ENCODE results near the gene UNC93B1. TPM values are rescaled to one million over a fixed set of nuclear protein-coding genes. Genes with fewer than 3 reads are reported as not detected.
A peak's percentile ranks its signal among the peaks of the same experiment; 100 is the strongest.

UNC93B1 gene
- total RNA-seq, 5 donors from 2014 or later (not counting 1 experiment from before 2014, with no cell fraction given), result 16.7 to 38.6 (median 27.8) TPM

GRCh38 chr11:68040101-68040956 is 36.4 kb upstream of the UNC93B1 start:
- Mint-ChIP-seq H3K27ac (peak overlapping the region; percentile 91 to 94), H3K9me3 (no peaks in the 10 kb centered on the region), H3K4me3 (peak overlapping the region; percentile 84 to 93 (median 89)), H3K4me1 (peaks cover 21 to 38% (median 21%) of the 10 kb centered on the region in 3 donors), H3K36me3 (no peaks in the 10 kb centered on the region), H3K27me3 (no peaks in the 10 kb centered on the region)
- Histone ChIP-seq H3K27ac (ENCODE audit: low read length) (peak overlapping the region; percentile 79), H3K4me3 (ENCODE audit: control insufficient read depth in 1 of 2, extremely low read depth in 1 of 2, low read length in 1 of 2) (peak overlapping the region; percentile 60 to 93), H3K27me3 (replicated peaks in 1 of 2; ENCODE audit: control insufficient read depth in 2 of 2, extremely low read depth in 1 of 2, insufficient read depth in 2 of 2, low read length in 1 of 2) (no peaks in the 10 kb centered on the region), H3K9me3 (no peaks in the 10 kb centered on the region), H3K36me3 (ENCODE audit: control insufficient read depth in 2 of 2, extremely low read depth in 1 of 2, insufficient read depth in 1 of 2, low read length in 1 of 2) (peaks cover 4 to 34% of the 10 kb centered on the region in 2 donors), H3K4me1 (ENCODE audit: control insufficient read depth in 1 of 2, extremely low read depth in 1 of 2, insufficient read depth in 2 of 2, low read length in 2 of 2) (peaks cover 4 to 73% of the 10 kb centered on the region in 2 experiments)
- POLR2A ChIA-PET, result no interaction called here
- WGBS (ENCODE audit: insufficient coverage), result 0% methylated on average over 13 of the region's 22 CpGs
- CTCF ChIA-PET, result interaction anchor here in 1 of 2 donors (0.7 kb wide), 1 partner anchor 813 kb away, joined by 3 read pairs; no protein-coding TSS in a partner anchor
- ATAC-seq (replicated peaks in 1 of 4) (peak; percentile 46 to 65 (median 48)), DNase-seq (peak in 32 of 35 experiments; percentile 18 to 65 (median 42))

DNA sequence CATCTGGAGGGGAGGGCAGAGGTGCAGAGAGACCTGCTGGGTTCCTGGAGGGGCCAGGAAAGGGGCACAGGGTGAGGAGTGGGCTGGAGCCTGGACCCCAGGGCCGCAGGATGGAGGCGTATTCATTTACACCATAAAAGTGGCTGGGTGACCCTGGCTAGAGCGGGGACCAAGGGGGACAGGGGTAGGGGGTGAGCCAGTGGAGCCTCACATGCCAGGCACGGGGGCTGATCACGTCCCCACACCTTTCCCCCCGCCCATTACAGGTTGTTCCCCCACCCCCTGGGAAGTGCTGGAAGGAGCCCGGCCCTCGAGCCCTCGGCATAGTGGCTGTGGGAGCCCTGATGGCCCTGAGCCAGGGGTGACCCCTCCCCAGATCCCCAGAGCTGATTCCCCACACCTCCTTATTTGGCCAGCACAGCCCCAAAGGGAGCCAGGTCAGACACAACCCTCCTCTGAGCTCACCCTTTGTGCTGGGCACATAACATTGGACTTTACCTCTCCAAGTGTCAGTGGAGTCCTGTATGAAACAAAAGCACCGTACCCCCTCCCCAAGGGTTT is 35.7 kb upstream of the UNC93B1 start:
- Mint-ChIP-seq H3K9me3 (no peaks in the 10 kb centered on the region), H3K27me3 (no peaks in the 10 kb centered on the region), H3K27ac (peak overlapping the region; percentile 91 to 94), H3K4me1 (peaks cover 21 to 40% (median 21%) of the 10 kb centered on the region in 3 donors), H3K4me3 (peak overlapping the region; percentile 84 to 93 (median 89)), H3K36me3 (no peaks in the 10 kb centered on the region)
- H3K4me3 ChIP-seq (ENCODE audit: control insufficient read depth in 1 of 2, extremely low read depth in 1 of 2, low read length in 1 of 2), result peak overlapping the region; percentile 80 to 93
- ChIA-PET POLR2A (no interaction called here), CTCF (interaction anchor here in 1 of 2 donors (0.7 kb wide), 1 partner anchor 812 kb away, joined by 3 read pairs; no protein-coding TSS in a partner anchor)
- peaks cover 4 to 73% of the 10 kb centered on the region in 2 experiments for H3K4me1 ChIP-seq (ENCODE audit: control insufficient read depth in 1 of 2, extremely low read depth in 1 of 2, insufficient read depth in 2 of 2, low read length in 2 of 2)
- peaks cover 4 to 29% of the 10 kb centered on the region in 2 donors for H3K36me3 ChIP-seq (ENCODE audit: control insufficient read depth in 2 of 2, extremely low read depth in 1 of 2, insufficient read depth in 1 of 2, low read length in 1 of 2)
- WGBS (ENCODE audit: insufficient coverage), result 7% methylated on average over 3 of the region's 10 CpGs
- no peaks in the 10 kb centered on the region for H3K9me3 ChIP-seq
- peak overlapping the region; percentile 81 for H3K27ac ChIP-seq (ENCODE audit: low read length)
- DNase-seq (peak in 1 of 35 experiments; percentile 26), ATAC-seq (replicated peaks in 1 of 4) (peak in 3 of 4 experiments; percentile 2 to 11 (median 4))
- no peaks in the 10 kb centered on the region for H3K27me3 ChIP-seq (replicated peaks in 1 of 2; ENCODE audit: control insufficient read depth in 2 of 2, extremely low read depth in 1 of 2, insufficient read depth in 2 of 2, low read length in 1 of 2)

GRCh38 chr11:68038718-68039525 is 35.0 kb upstream of the UNC93B1 start, which contains the start of gene TCIRG1:
Gene TCIRG1, plus strand, starts transcription at chr11:68039025. Its CDS starts 2,247 bp downstream, at chr11:68041272.
- Histone ChIP-seq H3K27me3 (replicated peaks in 1 of 2; ENCODE audit: control insufficient read depth in 2 of 2, extremely low read depth in 1 of 2, insufficient read depth in 2 of 2, low read length in 1 of 2) (no peaks in the 10 kb centered on the region), H3K4me3 (ENCODE audit: control insufficient read depth in 1 of 2, extremely low read depth in 1 of 2, low read length in 1 of 2) (peak within 1 kb of the TSS; percentile 80 to 93), H3K4me1 (ENCODE audit: control insufficient read depth in 1 of 2, extremely low read depth in 1 of 2, insufficient read depth in 2 of 2, low read length in 2 of 2) (peaks cover 4 to 73% of the 10 kb centered on the region in 2 experiments), H3K9me3 (no peaks in the 10 kb centered on the region), H3K27ac (ENCODE audit: low read length) (peak within 1 kb of the TSS; percentile 81), H3K36me3 (ENCODE audit: control insufficient read depth in 2 of 2, extremely low read depth in 1 of 2, insufficient read depth in 1 of 2, low read length in 1 of 2) (peaks cover 4 to 27% of the 10 kb centered on the region in 2 donors)
- 11% methylated on average over 41 of the region's 51 CpGs for WGBS (ENCODE audit: insufficient coverage)
- POLR2A ChIA-PET, result no interaction called here
- H3K4me1 Mint-ChIP-seq, result peaks cover 21 to 40% (median 21%) of the 10 kb centered on the region in 3 donors
- H3K36me3 Mint-ChIP-seq, result peaks cover under 1% of the 10 kb centered on the region
- ATAC-seq (replicated peaks in 1 of 4), result peak; percentile 62 to 70 (median 64)
- peak in 25 of 35 experiments; percentile 13 to 69 (median 34) for DNase-seq
- H3K27me3 Mint-ChIP-seq, result no peaks in the 10 kb centered on the region
- H3K4me3 Mint-ChIP-seq, result peak within 1 kb of the TSS; percentile 84 to 93 (median 89)
- H3K27ac Mint-ChIP-seq, result peak within 1 kb of the TSS; percentile 91 to 94
- no peaks in the 10 kb centered on the region for H3K9me3 Mint-ChIP-seq
- CTCF ChIA-PET, result no interaction called here

GRCh38 chr11:68038226-68038717 is 34.4 kb upstream of the UNC93B1 start:
- no peaks in the 10 kb centered on the region for H3K9me3 ChIP-seq
- CTCF ChIA-PET, result no interaction called here
- peaks cover under 1 to 28% of the 10 kb centered on the region in 2 donors for H3K36me3 ChIP-seq (ENCODE audit: control insufficient read depth in 2 of 2, extremely low read depth in 1 of 2, insufficient read depth in 1 of 2, low read length in 1 of 2)
- peaks cover 4 to 75% of the 10 kb centered on the region in 2 experiments for H3K4me1 ChIP-seq (ENCODE audit: control insufficient read depth in 1 of 2, extremely low read depth in 1 of 2, insufficient read depth in 2 of 2, low read length in 2 of 2)
- H3K27ac ChIP-seq (ENCODE audit: low read length), result peak overlapping the region; percentile 81
- Mint-ChIP-seq H3K9me3 (no peaks in the 10 kb centered on the region), H3K27ac (peak overlapping the region; percentile 36 to 83), H3K4me3 (peak overlapping the region; percentile 31 to 93 (median 84)), H3K27me3 (no peaks in the 10 kb centered on the region), H3K4me1 (peaks cover 21 to 42% (median 21%) of the 10 kb centered on the region in 3 donors), H3K36me3 (peaks cover 3% of the 10 kb centered on the region)
- WGBS (ENCODE audit: insufficient coverage), result 85% methylated on average over 10 of the region's 13 CpGs
- DNase-seq (no peak), ATAC-seq (replicated peaks in 1 of 4) (no peak)
- peak overlapping the region; percentile 80 to 93 for H3K4me3 ChIP-seq (ENCODE audit: control insufficient read depth in 1 of 2, extremely low read depth in 1 of 2, low read length in 1 of 2)
- no peaks in the 10 kb centered on the region for H3K27me3 ChIP-seq (replicated peaks in 1 of 2; ENCODE audit: control insufficient read depth in 2 of 2, extremely low read depth in 1 of 2, insufficient read depth in 2 of 2, low read length in 1 of 2)
- POLR2A ChIA-PET, result no interaction called here

DNA sequence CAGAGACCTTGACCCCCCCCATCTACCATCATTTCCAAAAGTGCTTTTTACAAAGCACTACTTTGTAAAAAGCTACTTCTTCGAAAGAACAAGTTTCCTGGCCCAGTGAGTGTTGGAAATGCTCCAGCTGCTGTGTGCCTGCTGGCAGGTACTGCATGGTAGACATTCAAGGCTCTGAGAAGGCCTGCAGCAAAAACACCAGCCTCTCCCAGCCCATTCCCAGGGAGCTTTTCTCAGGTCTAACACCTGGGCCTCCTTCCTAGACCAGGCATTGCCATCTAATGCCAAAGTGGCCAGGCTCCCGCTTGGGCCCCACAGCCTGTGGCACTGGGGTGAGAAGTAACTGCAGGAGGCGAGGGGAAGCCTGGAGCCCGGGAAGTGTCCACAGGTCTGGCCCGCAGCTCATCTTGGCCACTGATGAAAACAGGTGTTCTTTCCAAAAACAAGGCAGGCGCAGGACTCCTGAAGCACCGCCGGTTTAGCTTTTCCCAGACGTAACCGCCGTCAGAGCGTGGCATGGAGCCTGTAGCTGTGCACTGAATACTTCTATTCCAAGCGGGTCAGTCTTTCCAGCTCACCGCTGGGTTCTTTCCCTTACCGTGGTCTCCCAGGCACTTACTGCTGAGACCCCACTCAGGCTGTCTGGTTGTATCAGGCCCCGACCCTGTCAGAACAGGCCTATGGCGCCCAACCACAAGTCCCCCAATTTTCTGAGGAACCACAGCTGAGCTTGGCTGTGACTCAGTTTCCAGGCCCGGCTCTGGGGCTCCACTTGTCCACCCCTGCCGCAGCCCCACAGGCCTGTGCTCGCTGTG is 33.7 kb upstream of the UNC93B1 start:
- ATAC-seq (replicated peaks in 1 of 4) (no peak), DNase-seq (no peak)
- H3K27me3 ChIP-seq (replicated peaks in 1 of 2; ENCODE audit: control insufficient read depth in 2 of 2, extremely low read depth in 1 of 2, insufficient read depth in 2 of 2, low read length in 1 of 2), result no peaks in the 10 kb centered on the region
- H3K36me3 Mint-ChIP-seq, result peaks cover 3% of the 10 kb centered on the region
- H3K27ac Mint-ChIP-seq, result peak overlapping the region; percentile 74 to 93
- H3K36me3 ChIP-seq (ENCODE audit: control insufficient read depth in 2 of 2, extremely low read depth in 1 of 2, insufficient read depth in 1 of 2, low read length in 1 of 2), result peaks cover under 1 to 29% of the 10 kb centered on the region in 2 donors
- H3K4me1 ChIP-seq (ENCODE audit: control insufficient read depth in 1 of 2, extremely low read depth in 1 of 2, insufficient read depth in 2 of 2, low read length in 2 of 2), result peaks cover 4 to 77% of the 10 kb centered on the region in 2 experiments
- no peaks in the 10 kb centered on the region for H3K9me3 Mint-ChIP-seq
- WGBS (ENCODE audit: insufficient coverage), result 87% methylated on average over 20 of the region's 20 CpGs
- peak overlapping the region; percentile 74 for H3K27ac ChIP-seq (ENCODE audit: low read length)
- ChIA-PET CTCF (interaction anchor here in 1 of 2 donors (0.6 kb wide), 1 partner anchor 234 kb away, joined by 3 read pairs; no protein-coding TSS in a partner anchor), POLR2A (no interaction called here)
- H3K9me3 ChIP-seq, result no peaks in the 10 kb centered on the region
- H3K4me1 Mint-ChIP-seq, result peaks cover 21 to 42% (median 21%) of the 10 kb centered on the region in 3 donors
- H3K4me3 ChIP-seq (ENCODE audit: control insufficient read depth in 1 of 2, extremely low read depth in 1 of 2, low read length in 1 of 2), result no peak overlapping the region
- no peaks in the 10 kb centered on the region for H3K27me3 Mint-ChIP-seq
- H3K4me3 Mint-ChIP-seq, result peak overlapping the region; percentile 36 to 60 (median 55)
